NCI-H2107 treated with DMSO at 0.1 percent for 48 hours (cell line): ENCODE measurements around the gene ADAMTS20.
A peak's percentile ranks its signal among the peaks of the same experiment; 100 is the strongest.
"Not testable (repeated sequence)": the region's sequence is repeated elsewhere in the genome, so short reads cannot be mapped to it uniquely, and the experiment has no call there.

Source experiments
- DNase-seq: peaks from one replicate; lab custom pipeline; 2025; ENCODE audit not compliant: unreplicated experiment; lab: John Stamatoyannopoulos, UW

Gene ADAMTS20, protein sequence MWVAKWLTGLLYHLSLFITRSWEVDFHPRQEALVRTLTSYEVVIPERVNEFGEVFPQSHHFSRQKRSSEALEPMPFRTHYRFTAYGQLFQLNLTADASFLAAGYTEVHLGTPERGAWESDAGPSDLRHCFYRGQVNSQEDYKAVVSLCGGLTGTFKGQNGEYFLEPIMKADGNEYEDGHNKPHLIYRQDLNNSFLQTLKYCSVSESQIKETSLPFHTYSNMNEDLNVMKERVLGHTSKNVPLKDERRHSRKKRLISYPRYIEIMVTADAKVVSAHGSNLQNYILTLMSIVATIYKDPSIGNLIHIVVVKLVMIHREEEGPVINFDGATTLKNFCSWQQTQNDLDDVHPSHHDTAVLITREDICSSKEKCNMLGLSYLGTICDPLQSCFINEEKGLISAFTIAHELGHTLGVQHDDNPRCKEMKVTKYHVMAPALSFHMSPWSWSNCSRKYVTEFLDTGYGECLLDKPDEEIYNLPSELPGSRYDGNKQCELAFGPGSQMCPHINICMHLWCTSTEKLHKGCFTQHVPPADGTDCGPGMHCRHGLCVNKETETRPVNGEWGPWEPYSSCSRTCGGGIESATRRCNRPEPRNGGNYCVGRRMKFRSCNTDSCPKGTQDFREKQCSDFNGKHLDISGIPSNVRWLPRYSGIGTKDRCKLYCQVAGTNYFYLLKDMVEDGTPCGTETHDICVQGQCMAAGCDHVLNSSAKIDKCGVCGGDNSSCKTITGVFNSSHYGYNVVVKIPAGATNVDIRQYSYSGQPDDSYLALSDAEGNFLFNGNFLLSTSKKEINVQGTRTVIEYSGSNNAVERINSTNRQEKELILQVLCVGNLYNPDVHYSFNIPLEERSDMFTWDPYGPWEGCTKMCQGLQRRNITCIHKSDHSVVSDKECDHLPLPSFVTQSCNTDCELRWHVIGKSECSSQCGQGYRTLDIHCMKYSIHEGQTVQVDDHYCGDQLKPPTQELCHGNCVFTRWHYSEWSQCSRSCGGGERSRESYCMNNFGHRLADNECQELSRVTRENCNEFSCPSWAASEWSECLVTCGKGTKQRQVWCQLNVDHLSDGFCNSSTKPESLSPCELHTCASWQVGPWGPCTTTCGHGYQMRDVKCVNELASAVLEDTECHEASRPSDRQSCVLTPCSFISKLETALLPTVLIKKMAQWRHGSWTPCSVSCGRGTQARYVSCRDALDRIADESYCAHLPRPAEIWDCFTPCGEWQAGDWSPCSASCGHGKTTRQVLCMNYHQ (N-terminal part only)

DNA sequence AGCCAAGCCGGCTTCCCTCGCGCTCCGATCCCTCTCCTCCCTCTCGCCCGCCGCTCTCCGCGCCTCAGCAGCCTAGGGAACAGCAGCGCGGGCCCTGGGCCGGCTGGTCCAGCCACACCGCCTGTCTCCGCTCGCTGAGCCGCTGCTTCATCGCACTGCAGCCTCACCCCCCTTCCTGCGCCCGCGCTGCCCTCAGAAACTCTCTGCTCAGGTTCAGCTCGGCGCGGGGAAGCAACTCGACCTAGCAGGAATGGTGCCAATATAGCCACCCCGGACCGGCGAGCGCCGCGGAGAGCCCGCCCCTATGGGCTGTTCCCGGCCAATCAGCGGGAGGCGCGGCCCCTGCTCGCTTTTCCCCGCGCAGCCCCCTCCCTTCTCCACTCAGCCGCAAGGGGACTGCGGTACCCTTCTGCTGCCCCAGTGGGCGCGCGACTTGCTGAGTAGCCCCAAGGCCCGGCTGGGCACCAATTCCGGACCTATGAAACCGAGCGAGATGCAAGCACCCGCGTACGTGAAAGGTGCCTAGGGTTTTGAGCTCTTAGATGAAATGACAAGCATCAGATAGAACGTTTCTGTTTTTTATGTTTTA, at the start of gene ADAMTS20:
ADAMTS20 (minus strand) TSS at position 233 of the 589 bp plus-strand sequence. CDS start 282 bp downstream, outside the sequence.
- no peak for DNase-seq

DNA sequence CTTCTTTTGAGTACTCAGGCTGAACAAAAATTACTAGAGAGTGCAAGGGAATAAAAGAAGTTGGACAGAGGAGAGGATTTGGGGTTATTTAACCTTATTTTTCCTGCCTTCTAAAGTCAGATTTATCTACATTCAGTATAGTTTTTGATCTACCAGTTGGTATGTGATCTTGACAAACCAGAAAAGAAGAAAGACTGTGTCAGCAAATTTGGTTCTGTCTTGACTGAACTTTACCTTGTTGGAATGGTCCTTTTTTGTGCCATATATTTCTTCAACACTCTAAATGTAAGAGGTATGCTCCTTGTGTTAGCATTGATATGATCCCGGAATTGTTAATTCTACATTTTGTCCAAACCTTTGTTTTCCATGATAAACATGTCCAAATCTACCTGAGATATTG, 47.7 kb upstream of the ADAMTS20 start:
- no peak for DNase-seq

DNA sequence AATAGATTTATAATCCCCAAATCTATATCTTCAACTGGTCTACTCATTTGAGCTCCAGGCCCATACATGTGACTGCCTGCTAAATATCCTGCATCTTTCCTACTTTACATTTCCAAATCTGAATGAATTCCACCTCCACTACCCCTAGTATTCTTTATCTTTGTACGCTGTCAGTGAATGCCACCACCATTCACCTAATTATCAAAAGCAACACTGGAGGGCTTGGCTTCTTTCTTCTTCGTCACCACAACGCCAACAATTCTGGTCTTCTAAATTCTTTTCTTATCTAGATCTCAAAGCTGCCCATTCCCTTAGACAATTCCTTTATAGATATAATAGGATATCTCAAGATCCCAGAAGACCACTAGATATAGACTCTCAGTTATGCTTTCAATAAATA, 47.1 kb upstream of the ADAMTS20 start:
- DNase-seq: no peak

DNA sequence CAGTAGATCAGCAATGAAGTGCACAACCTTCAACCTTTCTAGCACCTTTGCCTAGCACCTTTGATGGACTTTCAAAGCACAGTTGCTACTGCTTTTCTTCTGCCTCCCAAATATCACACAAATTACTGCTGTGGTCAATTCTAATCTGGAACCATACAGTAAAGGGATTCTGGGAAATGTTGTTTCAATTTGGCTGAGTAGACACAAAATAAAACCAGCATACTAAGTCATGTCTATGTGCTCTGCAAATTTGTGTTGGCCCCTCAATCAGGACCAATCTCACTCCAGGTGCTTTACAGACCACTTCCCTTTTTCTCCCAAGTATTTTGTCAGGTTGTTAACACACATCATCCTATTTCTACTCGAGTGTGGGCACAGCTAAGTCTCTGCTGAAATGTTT, 38.3 kb upstream of the ADAMTS20 start:
- no peak for DNase-seq

DNA sequence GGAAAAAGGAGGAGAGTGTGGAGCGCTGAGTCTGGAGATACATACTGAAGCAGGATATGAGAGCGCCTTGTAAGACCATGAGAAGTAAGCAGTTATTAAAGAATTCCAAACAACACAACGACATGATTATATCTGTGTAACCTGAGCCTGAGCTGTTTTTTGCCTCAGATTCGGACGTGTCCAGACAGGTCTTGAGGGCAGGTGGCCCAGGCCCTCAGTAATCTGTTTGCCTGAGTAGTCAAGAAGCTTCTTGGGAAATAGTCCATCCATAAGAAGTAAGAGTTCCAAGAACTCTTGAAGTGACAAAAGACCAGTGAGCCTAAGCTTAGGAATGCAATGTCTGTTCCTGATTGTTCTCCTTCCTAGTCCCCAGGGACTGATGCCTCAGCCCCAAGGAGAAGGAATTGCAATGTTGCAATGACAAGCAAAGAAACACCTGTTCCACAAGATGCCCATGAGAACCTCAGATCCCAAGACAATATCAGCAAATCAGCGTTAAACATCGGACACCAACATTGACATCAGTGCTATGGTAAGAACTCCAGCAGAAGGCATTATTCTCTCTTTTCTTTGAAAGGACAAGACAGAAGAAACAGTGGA, 34.7 kb upstream of the ADAMTS20 start:
- DNase-seq: no peak

DNA sequence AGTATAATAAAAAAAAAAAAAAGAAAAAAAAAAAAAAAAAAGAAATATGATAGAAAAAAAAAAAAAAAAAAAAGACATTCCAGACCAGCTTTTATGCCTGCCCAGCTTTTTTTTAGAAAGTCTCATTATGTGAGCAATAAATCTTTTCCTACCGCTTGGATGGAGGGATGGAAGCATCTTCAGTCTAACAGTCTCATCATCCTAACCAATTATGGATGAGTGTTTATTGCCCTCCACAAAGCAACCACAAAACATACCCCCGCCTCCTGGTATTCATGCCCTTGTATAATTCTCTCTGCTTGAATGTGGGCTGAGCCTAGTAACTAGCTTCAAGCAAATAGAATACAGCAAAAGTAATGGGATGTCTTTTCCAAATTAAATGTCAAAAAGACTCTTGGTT, 33.7 kb upstream of the ADAMTS20 start:
- no peak for DNase-seq

DNA sequence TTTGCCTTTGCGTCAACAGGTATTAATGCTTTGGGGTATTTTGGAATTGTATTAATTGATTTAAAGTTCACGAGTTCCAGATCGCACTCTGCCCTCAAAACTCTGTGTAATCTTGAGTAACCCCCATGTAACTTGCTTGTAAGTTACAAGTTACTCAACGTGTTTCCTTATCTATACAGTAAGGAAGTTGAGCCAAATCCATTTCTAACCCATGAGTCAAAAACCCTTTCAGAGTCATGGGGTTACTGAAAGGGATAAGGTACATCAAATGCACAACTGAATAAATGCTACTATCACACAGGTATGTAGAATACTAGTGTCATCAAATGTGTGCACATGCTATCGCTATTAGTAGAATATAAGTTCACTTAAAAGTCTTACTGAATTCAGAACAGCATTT, 28.6 kb upstream of the ADAMTS20 start:
- DNase-seq: no peak

DNA sequence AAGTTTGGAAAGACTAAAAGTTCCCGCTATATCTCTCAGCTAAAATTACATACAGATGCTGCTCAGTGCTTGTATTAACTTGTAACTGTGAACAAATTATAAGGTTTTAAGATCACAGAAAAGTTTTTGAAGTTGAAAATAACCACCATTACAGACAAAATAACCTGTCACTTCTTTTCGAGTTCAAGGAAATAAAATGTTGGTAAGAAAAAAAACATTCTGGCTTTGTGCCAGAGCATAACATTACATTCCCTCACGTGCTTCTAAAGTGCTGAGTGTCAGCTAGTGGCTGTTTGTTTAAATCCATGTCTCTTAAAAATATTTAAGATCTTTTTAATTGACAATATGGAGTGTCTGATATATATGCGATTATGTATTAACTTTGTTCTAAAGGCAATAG, 27.2 kb upstream of the ADAMTS20 start:
- DNase-seq: no peak

DNA sequence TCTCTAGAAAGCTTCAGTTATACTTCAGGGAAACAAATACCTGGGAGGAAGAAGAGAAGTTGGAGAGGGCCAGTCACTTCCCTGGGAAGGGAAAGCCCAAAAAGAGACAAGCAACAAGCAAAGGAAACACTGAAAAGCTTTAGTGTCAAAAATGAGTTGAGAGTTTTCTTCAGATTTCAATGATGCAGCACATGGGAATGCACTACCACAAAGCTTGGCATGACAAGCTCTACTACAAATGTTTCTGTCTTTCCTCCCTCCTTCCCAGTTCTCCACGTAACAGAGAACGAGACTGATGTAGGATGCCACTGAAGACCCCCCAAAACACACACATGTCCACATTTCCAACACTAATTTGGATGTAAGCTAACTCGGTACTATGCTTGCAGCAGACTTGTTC, 26.8 kb upstream of the ADAMTS20 start:
- no peak for DNase-seq

DNA sequence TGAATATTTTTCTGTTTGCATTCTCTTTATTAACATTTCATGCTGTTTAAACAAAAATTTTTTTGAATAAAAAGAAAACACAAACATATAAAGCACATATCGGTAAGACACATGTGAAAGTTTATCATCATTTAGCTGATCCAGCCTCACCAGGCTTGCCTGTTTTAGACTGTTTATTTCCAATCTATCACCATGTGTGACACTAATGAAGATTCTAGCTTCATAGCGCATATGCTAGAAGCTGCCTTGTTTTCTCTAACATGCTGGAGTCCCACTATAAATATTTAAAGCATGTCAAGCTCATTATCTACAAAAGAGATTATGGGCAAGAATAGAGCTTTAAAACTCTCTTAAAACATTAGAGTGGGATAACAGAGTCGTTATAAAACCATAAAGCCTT, 25.4 kb upstream of the ADAMTS20 start:
- DNase-seq: no peak

DNA sequence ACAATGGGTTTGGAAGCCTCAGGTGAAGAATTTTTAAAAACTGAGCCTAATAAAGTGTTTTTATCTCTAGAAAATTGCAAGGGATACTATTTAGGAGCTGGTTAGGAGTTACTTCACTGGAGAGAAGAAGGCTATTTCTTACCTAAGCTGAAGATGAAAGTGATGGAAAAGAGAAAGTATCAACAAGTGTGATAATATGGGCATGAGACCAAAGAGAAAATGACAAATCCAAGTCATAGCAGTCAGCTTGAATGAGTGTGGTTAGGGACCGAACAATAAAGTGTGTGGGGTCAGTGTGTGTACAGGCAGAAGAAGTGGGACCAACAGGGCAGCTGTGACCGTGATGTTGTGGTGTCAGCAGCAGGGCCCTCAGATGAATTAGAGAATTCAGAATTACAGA, 24.2 kb upstream of the ADAMTS20 start:
- no peak for DNase-seq

DNA sequence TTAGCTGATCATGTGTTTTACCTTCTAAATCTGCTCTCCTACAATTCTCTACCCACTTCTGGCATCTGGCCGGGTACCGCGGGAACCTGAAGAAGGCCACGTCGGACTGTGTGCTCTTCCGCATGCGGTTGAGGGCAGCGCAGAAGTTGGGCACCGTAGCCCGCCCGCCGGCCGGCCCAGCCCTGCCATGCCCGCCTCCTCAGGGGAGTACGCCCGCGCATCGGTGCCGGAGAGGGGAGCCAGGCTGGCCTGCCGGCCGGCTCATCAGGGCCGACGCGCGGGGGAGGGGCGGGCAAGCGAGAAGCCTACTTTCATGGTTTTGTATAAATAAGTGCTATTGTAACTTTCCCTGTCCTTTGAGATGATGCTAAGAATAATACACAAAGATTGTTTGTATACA, 19.9 kb upstream of the ADAMTS20 start:
- DNase-seq: no peak

DNA sequence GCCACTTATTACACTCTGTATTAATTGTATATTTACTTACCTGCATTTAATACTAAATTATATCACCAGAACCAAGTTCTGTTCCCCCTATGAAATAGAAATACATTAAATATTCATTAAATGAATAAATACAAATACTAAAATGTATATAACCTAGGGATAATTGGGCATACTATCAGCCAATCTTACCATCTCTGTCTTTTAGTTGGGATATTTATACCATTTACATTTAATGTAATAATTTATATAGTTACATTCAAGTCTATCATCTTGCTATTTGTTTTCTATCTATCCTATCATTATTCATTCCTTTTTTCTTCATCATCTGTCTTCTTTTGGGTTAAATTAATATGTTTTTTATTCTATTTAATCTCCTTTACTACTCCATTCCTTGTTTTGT, 4.1 kb upstream of the ADAMTS20 start:
- DNase-seq: no peak

DNA sequence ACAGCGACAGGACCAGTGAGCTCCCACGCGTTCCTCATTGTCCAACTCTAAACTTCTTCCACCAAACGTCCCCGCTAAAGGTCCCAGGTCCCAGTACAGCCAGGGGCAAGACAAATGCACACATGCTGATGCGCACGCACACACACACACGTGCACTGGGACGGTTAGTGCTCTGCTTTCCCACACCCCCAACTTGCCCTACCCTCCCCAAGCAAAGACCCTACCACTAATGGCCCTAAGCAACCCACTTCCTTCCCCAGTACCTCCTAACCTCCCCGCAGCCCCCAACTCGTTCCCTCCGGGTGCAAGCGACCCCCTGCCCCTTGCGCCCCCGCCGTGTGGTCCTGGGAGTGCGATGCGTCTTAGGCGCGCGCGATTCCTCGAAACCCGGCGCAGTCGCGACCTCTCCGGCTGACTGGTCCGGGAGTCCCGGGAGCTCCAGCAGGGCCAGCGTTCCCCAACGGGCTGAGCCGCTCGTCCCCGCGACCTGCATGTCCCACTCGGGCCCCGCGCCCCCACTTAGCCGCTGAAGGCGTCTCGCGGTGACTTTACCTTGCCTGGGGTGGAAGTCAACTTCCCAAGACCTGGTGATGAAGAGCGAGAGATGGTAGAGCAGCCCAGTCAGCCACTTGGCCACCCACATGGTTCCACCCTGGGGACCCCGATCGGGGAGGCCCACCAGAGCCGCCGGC, 578 bp downstream of the ADAMTS20 start:
- no peak for DNase-seq

DNA sequence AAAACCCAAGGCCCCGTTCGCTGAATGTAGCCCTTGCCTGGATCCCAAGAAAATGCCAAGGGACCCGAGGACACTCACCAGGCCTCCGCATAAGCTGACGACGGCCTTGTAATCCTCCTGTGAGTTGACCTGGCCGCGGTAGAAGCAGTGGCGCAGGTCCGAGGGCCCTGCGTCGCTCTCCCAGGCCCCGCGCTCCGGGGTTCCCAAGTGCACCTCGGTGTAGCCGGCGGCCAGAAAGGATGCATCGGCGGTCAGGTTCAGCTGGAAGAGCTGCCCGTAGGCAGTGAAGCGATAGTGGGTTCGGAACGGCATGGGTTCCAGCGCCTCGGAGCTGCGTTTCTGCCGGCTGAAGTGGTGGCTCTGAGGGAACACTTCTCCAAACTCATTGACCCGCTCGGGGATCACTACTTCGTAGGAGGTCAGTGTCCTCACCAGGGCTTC, 1.2 kb downstream of the ADAMTS20 start:
- DNase-seq: no peak

DNA sequence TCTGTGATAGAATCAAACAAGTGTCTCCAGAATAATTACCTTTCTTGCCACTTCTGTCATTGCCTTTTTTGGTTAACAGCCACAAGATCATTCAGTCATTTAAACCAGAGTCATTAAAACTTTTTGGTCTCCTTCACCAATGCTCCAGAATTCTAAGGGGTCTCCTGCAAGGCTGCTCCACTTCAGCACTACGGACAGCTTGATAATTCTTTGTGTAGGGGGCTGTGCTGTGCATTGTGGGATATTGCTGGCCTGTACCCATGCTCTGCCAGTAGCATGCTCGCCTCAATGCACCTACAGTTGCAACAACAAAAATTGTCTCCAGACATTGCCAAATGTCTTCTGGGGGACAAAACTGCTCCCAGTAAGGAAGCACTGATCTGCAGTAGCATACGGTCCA, 7.3 kb downstream of the ADAMTS20 start:
- DNase-seq: no peak

DNA sequence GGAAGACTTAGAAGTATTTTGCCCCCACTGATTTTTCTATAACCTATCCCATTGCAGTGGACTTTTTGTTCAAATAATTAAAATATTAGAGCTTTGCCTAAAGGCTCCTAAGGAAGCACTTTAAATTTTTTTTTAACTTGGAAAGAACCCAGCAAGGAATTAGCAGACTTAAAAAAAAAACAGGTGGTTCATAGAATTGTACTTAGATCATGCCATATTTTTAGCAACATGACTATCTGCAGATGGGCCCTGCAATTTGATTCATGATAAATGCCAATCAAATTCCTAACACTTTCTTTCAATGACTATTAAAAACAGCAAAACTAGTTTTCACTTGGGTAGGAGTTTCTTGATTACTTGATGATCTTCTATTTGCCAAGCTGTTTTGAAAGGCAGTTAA, 11.5 kb downstream of the ADAMTS20 start:
- DNase-seq: no peak

DNA sequence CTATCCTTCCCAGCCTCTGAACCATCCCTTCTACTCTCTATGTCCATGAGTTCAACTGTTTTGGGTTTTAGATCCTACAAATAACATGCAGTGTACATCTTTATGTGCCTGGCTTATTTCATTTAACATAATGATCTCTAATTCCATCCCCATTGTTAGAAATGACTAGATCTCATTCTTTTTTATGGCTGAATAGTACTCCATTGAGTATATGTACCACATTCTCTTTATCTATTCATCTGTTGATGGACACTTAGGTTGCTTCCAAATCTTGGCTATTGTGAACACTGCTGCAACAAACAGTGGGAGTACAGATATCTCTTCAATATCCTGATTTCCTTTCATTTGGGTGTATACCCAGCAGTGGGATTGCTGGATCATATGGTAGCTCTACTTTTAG, 14.3 kb downstream of the ADAMTS20 start:
- not testable (repeated sequence) for DNase-seq

DNA sequence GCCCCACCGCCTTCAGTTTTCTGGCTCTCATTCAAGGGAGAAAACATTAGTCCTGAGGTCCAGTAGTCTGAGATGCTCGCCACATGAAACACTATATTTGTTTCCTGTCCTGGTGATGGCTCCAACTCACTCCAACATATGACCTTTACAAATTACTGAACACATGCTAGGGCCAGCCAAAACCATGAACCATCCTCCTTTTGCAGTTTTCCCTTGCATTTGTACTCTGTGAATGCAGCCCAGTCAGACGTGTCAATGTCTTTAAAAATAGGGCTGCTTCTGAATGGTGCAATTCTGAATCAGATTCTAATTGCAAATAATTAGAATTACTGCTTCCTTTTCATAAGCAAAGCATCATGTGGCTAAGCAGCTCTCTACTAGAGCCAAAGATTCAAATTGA, 36.0 kb downstream of the ADAMTS20 start:
- DNase-seq: no peak

DNA sequence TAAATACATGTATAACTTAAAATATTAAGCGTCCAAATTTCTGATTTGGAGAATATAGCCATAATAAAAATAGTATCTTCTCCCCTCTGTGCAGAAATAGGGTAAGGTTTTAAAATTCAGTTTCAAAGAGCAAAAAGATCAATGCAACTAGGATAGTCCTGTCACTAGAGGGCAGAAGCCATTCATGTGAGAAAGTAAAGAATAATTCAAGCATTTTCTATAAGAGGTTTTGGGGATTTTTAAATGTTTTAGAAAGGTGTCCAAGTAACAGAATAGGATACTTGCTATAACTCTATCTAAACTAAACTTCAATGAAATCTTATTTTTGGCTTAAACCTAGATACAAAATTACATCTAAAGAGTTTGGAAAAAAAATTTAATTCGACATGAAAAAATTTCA, 50.3 kb downstream of the ADAMTS20 start:
- peak; percentile 6 for DNase-seq
